ENCODE measurements around the gene IGFBP3. TPM values are rescaled to one million over a fixed set of nuclear protein-coding genes. Genes with fewer than 3 reads are reported as not detected.

Gene IGFBP3
- total and polyA plus RNA-seq, 4 donors = 87.0 to 244 (median 182) TPM

GRCh38 chr7:45892407-45893035 is 28.6 kb downstream of the IGFBP3 start:
- Histone ChIP-seq H3K9me3 (ENCODE audit: control insufficient read depth in 4 of 4, low read length in 3 of 4) (no peaks in the 10 kb centered on the region), H3K4me1 (ENCODE audit: control insufficient read depth in 4 of 4, insufficient read depth in 4 of 4, low read length in 3 of 4) (peaks cover 0 to 17% (median 7%) of the 10 kb centered on the region in 4 donors), H3K27me3 (ENCODE audit: control insufficient read depth in 4 of 4, insufficient read depth in 4 of 4, low read length in 3 of 4) (no peaks in the 10 kb centered on the region), H3K27ac (ENCODE audit: low read depth in 1 of 2, low read length in 2 of 2) (peak overlapping the region; percentile 2 to 93), H3K9ac (ENCODE audit: low read depth in 1 of 2, low read length in 2 of 2) (peak overlapping the region in 1 of 2 donors; percentile 32), H3K36me3 (ENCODE audit: control insufficient read depth in 4 of 4, insufficient read depth in 3 of 4, low read depth in 1 of 4, low read length in 3 of 4) (peaks cover 0 to 9% (median 0%) of the 10 kb centered on the region in 4 donors), H3K4me3 (ENCODE audit: low read depth in 1 of 3, low read length in 3 of 3) (no peak overlapping the region)
- 86% methylated on average over 6 of the region's 6 CpGs for WGBS
- DNase-seq (ENCODE audit: low spot score) = no peak
- TF ChIP-seq RAD21 (IDR thresholded peaks at IDR 0.05) (peak in 1 of 2 donors; percentile 13), FOXA2 (IDR thresholded peaks at IDR 0.05) (no peak), HNF4G (IDR thresholded peaks at IDR 0.05) (no peak), YY1 (IDR thresholded peaks at IDR 0.05) (no peak), GABPA (IDR thresholded peaks at IDR 0.05 in 1 of 2, conservative IDR thresholded peaks at IDR 0.05 in 1 of 2) (no peak), JUND (IDR thresholded peaks at IDR 0.05) (peak in 1 of 2 donors; percentile 57), RXRA (IDR thresholded peaks at IDR 0.05) (no peak), TAF1 (conservative IDR thresholded peaks at IDR 0.05) (no peak), FOXA1 (IDR thresholded peaks at IDR 0.05) (no peak), HNF4A (conservative IDR thresholded peaks at IDR 0.05) (no peak), EGR1 (IDR thresholded peaks at IDR 0.05; ENCODE audit: low read depth in 2 of 2) (peak in 1 of 2 donors; percentile 25), SP1 (IDR thresholded peaks at IDR 0.05) (peak; percentile 32), ATF3 (IDR thresholded peaks at IDR 0.05) (peak; percentile 39), NR2F2 (IDR thresholded peaks at IDR 0.05) (peak; percentile 32)
- TF ChIP-seq, protein P1, sequence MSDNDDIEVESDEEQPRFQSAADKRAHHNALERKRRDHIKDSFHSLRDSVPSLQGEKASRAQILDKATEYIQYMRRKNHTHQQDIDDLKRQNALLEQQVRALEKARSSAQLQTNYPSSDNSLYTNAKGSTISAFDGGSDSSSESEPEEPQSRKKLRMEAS (IDR thresholded peaks at IDR 0.05) = no peak
- TF ChIP-seq, protein P2, sequence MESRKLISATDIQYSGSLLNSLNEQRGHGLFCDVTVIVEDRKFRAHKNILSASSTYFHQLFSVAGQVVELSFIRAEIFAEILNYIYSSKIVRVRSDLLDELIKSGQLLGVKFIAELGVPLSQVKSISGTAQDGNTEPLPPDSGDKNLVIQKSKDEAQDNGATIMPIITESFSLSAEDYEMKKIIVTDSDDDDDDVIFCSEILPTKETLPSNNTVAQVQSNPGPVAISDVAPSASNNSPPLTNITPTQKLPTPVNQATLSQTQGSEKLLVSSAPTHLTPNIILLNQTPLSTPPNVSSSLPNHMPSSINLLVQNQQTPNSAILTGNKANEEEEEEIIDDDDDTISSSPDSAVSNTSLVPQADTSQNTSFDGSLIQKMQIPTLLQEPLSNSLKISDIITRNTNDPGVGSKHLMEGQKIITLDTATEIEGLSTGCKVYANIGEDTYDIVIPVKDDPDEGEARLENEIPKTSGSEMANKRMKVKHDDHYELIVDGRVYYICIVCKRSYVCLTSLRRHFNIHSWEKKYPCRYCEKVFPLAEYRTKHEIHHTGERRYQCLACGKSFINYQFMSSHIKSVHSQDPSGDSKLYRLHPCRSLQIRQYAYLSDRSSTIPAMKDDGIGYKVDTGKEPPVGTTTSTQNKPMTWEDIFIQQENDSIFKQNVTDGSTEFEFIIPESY (IDR thresholded peaks at IDR 0.05) = peak; percentile 68
- TF ChIP-seq, protein P3, sequence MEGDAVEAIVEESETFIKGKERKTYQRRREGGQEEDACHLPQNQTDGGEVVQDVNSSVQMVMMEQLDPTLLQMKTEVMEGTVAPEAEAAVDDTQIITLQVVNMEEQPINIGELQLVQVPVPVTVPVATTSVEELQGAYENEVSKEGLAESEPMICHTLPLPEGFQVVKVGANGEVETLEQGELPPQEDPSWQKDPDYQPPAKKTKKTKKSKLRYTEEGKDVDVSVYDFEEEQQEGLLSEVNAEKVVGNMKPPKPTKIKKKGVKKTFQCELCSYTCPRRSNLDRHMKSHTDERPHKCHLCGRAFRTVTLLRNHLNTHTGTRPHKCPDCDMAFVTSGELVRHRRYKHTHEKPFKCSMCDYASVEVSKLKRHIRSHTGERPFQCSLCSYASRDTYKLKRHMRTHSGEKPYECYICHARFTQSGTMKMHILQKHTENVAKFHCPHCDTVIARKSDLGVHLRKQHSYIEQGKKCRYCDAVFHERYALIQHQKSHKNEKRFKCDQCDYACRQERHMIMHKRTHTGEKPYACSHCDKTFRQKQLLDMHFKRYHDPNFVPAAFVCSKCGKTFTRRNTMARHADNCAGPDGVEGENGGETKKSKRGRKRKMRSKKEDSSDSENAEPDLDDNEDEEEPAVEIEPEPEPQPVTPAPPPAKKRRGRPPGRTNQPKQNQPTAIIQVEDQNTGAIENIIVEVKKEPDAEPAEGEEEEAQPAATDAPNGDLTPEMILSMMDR (IDR thresholded peaks at IDR 0.05; ENCODE audit: low read depth, low read length, missing input control) = no peak

DNA sequence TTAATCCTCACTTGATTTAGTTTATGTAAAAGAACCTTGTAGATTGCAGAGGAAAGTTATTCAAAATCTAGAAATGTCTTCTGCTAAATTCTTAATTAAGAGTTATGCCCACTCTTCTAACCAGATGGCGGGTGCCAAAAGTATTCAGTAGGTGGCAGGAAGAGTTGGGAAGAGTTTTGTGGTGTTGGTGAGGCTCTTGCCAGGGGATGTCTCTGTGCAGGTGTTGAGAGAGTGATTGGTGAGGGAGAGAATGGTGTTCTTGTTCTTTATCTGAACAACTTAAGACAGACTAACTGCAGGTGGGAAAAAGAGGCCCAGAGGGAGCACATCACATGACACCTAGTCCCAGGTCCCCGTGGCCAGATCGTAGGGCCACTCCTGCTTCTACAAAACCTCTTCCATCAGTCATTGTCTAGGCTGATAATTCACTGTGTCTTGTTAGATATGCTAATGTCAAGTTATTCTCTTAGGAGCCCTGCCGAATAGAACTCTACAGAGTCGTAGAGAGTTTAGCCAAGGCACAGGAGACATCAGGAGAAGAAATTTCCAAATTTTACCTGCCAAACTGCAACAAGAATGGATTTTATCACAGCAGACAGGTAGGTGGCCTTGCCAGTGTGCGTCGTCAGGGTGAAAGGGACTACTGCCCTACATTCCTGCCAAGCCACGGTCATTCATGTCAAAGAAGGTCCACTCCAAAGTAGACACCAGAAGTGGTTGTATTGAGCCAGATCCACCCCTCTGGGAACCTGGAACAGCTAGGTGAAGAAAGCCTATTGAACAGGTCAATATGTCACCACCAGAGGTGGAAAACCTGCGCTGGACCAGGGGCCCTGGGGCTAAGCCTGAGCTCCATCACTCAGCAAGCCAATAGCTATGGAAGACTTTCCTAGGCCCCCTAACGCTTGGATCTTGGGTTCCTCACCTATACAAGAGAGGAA is 29.3 kb downstream of the IGFBP3 start:
- peak overlapping the region; percentile 90 to 93 for H3K27ac ChIP-seq (ENCODE audit: low read depth in 1 of 2, low read length in 2 of 2)
- no peak overlapping the region for H3K4me3 ChIP-seq (ENCODE audit: low read depth in 1 of 3, low read length in 3 of 3)
- H3K27me3 ChIP-seq (ENCODE audit: control insufficient read depth in 4 of 4, insufficient read depth in 4 of 4, low read length in 3 of 4) = no peaks in the 10 kb centered on the region
- TF ChIP-seq GABPA (IDR thresholded peaks at IDR 0.05 in 1 of 2, conservative IDR thresholded peaks at IDR 0.05 in 1 of 2) (no peak), ATF3 (IDR thresholded peaks at IDR 0.05) (no peak), RXRA (IDR thresholded peaks at IDR 0.05) (peak in 1 of 2 donors; percentile 14), EGR1 (IDR thresholded peaks at IDR 0.05; ENCODE audit: low read depth in 2 of 2) (peak; percentile 5 to 20), SP1 (IDR thresholded peaks at IDR 0.05) (peak; percentile 28), FOXA1 (IDR thresholded peaks at IDR 0.05) (peak; percentile 8), JUND (IDR thresholded peaks at IDR 0.05) (peak; percentile 17 to 43), NR2F2 (IDR thresholded peaks at IDR 0.05) (no peak)
- TF ChIP-seq, protein P2 (IDR thresholded peaks at IDR 0.05) = peak; percentile 6
- whole genome bisulfite sequencing = 75% methylated on average over 10 of the region's 10 CpGs
- H3K9ac ChIP-seq (ENCODE audit: low read depth in 1 of 2, low read length in 2 of 2) = peak overlapping the region in 1 of 2 donors; percentile 98
- peaks cover 0 to 21% (median 11%) of the 10 kb centered on the region in 4 donors for H3K4me1 ChIP-seq (ENCODE audit: control insufficient read depth in 4 of 4, insufficient read depth in 4 of 4, low read length in 3 of 4)
- no peaks in the 10 kb centered on the region for H3K9me3 ChIP-seq (ENCODE audit: control insufficient read depth in 4 of 4, low read length in 3 of 4)
- H3K36me3 ChIP-seq (ENCODE audit: control insufficient read depth in 4 of 4, insufficient read depth in 3 of 4, low read depth in 1 of 4, low read length in 3 of 4) = peaks cover 0 to 9% (median 0%) of the 10 kb centered on the region in 4 donors
- DNase-seq (ENCODE audit: low spot score) = no peak

Data from liver (tissue), 9 donors.